Stimulated activated naive CD8-positive, alpha-beta T cell treated with anti-CD3 and anti-CD28 coated beads, Interleukin-15, Interleukin-2, amounts not matched to agents 100 ng/mL and 50 ng/mL, for 24 hours (primary cell): Measurements from ENCODE around the gene PUSL1.

Experiments
- H3K27ac Mint-ChIP-seq: one replicate; pipeline ENCODE4 v1.8.0; 2021; ENCODE audit warnings: mild to moderate bottlenecking, mixed read lengths
- H3K27me3 Mint-ChIP-seq: one replicate; pipeline ENCODE4 v1.8.0; 2021; ENCODE audit warnings: mixed read lengths
- H3K36me3 Mint-ChIP-seq: one replicate; pipeline ENCODE4 v1.8.0; 2021; ENCODE audit warnings: low read depth, mixed read lengths
- H3K4me1 Mint-ChIP-seq: one replicate; pipeline ENCODE4 v1.8.0; 2021; ENCODE audit warnings: low read depth, mixed read lengths
- H3K4me3 Mint-ChIP-seq: one replicate; pipeline ENCODE4 v1.8.0; 2021; ENCODE audit warnings: mild to moderate bottlenecking, mixed read lengths
- H3K9me3 Mint-ChIP-seq: one replicate; pipeline ENCODE4 v1.8.0; 2021; ENCODE audit warnings: mixed read lengths

Gene PUSL1

DNA sequence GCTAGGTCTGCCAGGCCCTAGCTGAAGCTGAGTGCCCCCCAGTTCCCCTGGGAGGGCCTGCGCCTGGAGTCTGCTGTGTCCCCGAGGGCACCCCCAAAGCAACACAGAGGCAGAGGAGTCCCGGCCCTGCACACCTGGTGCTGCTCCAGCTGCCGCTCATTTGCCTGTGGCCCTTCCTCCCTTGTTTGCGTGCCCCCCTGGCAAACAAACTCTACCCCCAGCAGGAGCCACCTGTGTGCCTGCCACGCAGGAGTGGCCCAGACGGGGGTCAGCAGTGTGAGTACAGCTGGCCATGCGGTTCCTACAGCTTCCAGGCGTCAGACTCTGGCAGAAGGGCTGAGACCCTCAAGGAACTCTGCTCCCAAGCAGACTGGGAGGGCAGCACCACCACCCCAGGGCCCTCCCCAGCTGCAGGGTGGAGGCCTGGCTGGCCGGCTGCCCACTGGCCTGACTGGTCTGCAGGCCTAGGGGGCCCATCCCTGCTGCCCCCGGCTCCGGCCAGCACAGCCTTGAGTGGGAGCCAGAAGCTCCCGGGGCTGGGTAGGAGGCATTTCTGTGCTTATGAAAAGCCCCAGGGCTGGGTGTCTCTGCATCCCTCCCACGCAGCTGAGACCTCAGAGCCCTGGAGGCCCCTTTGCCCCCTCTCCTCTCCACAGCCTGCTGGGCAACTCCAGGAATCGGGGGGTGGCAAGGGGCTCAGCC is 22.1 kb downstream of the PUSL1 start:
- Mint-ChIP-seq H3K27me3 (no peaks in the 10 kb centered on the region), H3K4me3 (no peak overlapping the region), H3K9me3 (peaks cover 3% of the 10 kb centered on the region), H3K36me3 (no peaks in the 10 kb centered on the region), H3K27ac (no peak overlapping the region), H3K4me1 (peaks cover 3% of the 10 kb centered on the region)

DNA sequence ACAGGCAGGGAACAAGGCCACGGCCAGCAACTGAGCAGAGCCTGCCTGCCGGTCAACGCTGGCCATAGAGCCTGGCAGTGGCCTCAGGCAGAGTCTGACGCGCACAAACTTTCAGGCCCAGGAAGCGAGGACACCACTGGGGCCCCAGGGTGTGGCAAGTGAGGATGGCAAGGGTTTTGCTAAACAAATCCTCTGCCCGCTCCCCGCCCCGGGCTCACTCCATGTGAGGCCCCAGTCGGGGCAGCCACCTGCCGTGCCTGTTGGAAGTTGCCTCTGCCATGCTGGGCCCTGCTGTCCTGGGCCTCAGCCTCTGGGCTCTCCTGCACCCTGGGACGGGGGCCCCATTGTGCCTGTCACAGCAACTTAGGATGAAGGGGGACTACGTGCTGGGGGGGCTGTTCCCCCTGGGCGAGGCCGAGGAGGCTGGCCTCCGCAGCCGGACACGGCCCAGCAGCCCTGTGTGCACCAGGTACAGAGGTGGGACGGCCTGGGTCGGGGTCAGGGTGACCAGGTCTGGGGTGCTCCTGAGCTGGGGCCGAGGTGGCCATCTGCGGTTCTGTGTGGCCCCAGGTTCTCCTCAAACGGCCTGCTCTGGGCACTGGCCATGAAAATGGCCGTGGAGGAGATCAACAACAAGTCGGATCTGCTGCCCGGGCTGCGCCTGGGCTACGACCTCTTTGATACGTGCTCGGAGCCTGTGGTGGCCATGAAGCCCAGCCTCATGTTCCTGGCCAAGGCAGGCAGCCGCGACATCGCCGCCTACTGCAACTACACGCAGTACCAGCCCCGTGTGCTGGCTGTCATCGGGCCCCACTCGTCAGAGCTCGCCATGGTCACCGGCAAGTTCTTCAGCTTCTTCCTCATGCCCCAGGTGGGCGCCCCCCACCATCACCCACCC is 22.9 kb downstream of the PUSL1 start, which contains the start of gene TAS1R3:
TAS1R3 (plus strand) TSS at position 213 of the 898 bp plus-strand sequence; CDS start at position 279, 66 bp downstream.
- Mint-ChIP-seq H3K27me3 (no peaks in the 10 kb centered on the region), H3K9me3 (peaks cover 3% of the 10 kb centered on the region), H3K27ac (no peak within 1 kb of the TSS), H3K4me1 (peaks cover 3% of the 10 kb centered on the region), H3K4me3 (no peak within 1 kb of the TSS), H3K36me3 (no peaks in the 10 kb centered on the region)

DNA sequence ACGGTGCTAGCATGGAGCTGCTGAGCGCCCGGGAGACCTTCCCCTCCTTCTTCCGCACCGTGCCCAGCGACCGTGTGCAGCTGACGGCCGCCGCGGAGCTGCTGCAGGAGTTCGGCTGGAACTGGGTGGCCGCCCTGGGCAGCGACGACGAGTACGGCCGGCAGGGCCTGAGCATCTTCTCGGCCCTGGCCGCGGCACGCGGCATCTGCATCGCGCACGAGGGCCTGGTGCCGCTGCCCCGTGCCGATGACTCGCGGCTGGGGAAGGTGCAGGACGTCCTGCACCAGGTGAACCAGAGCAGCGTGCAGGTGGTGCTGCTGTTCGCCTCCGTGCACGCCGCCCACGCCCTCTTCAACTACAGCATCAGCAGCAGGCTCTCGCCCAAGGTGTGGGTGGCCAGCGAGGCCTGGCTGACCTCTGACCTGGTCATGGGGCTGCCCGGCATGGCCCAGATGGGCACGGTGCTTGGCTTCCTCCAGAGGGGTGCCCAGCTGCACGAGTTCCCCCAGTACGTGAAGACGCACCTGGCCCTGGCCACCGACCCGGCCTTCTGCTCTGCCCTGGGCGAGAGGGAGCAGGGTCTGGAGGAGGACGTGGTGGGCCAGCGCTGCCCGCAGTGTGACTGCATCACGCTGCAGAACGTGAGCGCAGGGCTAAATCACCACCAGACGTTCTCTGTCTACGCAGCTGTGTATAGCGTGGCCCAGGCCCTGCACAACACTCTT is 23.8 kb downstream of the PUSL1 start:
- no peaks in the 10 kb centered on the region for H3K36me3 Mint-ChIP-seq
- H3K9me3 Mint-ChIP-seq, result peaks cover 3% of the 10 kb centered on the region
- H3K4me1 Mint-ChIP-seq, result peaks cover 3% of the 10 kb centered on the region
- H3K4me3 Mint-ChIP-seq, result no peak overlapping the region
- no peak overlapping the region for H3K27ac Mint-ChIP-seq
- no peaks in the 10 kb centered on the region for H3K27me3 Mint-ChIP-seq

DNA sequence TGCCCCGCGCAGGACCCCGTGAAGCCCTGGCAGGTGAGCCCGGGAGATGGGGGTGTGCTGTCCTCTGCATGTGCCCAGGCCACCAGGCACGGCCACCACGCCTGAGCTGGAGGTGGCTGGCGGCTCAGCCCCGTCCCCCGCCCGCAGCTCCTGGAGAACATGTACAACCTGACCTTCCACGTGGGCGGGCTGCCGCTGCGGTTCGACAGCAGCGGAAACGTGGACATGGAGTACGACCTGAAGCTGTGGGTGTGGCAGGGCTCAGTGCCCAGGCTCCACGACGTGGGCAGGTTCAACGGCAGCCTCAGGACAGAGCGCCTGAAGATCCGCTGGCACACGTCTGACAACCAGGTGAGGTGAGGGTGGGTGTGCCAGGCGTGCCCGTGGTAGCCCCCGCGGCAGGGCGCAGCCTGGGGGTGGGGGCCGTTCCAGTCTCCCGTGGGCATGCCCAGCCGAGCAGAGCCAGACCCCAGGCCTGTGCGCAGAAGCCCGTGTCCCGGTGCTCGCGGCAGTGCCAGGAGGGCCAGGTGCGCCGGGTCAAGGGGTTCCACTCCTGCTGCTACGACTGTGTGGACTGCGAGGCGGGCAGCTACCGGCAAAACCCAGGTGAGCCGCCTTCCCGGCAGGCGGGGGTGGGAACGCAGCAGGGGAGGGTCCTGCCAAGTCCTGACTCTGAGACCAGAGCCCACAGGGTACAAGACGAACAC is 24.5 kb downstream of the PUSL1 start:
- Mint-ChIP-seq H3K4me1 (peaks cover 3% of the 10 kb centered on the region), H3K27me3 (no peaks in the 10 kb centered on the region), H3K9me3 (peaks cover 3% of the 10 kb centered on the region), H3K27ac (no peak overlapping the region), H3K36me3 (no peaks in the 10 kb centered on the region), H3K4me3 (no peak overlapping the region)

DNA sequence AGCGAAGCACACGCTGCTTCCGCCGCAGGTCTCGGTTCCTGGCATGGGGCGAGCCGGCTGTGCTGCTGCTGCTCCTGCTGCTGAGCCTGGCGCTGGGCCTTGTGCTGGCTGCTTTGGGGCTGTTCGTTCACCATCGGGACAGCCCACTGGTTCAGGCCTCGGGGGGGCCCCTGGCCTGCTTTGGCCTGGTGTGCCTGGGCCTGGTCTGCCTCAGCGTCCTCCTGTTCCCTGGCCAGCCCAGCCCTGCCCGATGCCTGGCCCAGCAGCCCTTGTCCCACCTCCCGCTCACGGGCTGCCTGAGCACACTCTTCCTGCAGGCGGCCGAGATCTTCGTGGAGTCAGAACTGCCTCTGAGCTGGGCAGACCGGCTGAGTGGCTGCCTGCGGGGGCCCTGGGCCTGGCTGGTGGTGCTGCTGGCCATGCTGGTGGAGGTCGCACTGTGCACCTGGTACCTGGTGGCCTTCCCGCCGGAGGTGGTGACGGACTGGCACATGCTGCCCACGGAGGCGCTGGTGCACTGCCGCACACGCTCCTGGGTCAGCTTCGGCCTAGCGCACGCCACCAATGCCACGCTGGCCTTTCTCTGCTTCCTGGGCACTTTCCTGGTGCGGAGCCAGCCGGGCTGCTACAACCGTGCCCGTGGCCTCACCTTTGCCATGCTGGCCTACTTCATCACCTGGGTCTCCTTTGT is 25.3 kb downstream of the PUSL1 start:
- H3K4me1 Mint-ChIP-seq, result peaks cover 3% of the 10 kb centered on the region
- H3K27ac Mint-ChIP-seq, result no peak overlapping the region
- H3K36me3 Mint-ChIP-seq, result peaks cover under 1% of the 10 kb centered on the region
- peaks cover 3% of the 10 kb centered on the region for H3K9me3 Mint-ChIP-seq
- no peaks in the 10 kb centered on the region for H3K27me3 Mint-ChIP-seq
- H3K4me3 Mint-ChIP-seq, result no peak overlapping the region

DNA sequence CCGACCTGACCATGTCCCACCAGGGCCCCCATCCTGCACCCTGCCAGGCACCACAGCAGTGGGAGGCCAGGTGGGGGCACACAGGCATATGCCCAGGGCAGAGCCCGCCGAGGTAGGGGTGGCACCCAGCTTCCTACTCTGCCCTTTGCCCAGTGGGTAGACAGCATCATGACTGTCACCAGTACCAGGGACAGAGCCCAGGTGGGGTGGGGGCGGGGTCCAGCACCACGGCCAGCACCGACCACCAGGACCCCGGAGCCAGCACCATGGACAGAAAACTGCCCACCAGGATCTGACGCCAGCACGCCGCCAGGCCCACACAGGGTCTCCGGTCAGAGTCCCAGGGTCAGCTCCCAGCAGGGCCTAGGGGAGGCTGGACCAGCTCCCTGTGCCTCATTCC is 26.4 kb downstream of the PUSL1 start:
- no peak overlapping the region for H3K4me3 Mint-ChIP-seq
- H3K27ac Mint-ChIP-seq, result no peak overlapping the region
- H3K4me1 Mint-ChIP-seq, result peaks cover 1% of the 10 kb centered on the region
- H3K9me3 Mint-ChIP-seq, result peaks cover 1% of the 10 kb centered on the region
- H3K27me3 Mint-ChIP-seq, result no peaks in the 10 kb centered on the region
- H3K36me3 Mint-ChIP-seq, result peaks cover 6% of the 10 kb centered on the region

DNA sequence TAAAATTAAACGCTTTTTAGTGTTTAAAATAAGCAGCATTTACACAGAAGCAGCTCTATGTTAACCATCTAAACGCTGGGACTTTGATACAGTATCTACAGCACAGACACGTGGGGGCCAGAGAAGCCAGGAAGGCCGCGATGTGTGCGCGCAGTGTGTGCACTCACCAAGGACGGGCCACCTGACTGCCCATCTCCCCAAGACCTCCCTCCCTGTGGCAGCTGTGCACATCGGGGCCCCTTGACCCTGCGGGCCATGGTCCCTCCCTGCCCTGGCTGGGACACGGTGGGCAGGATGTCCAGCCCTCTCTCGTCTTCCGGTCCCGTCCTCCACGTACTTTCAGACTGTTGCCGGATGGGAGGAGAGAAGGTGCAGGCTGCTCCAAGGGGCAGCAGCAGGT is 26.9 kb downstream of the PUSL1 start:
- Mint-ChIP-seq H3K9me3 (no peaks in the 10 kb centered on the region), H3K4me3 (no peak overlapping the region), H3K27me3 (no peaks in the 10 kb centered on the region), H3K27ac (no peak overlapping the region), H3K36me3 (peaks cover 6% of the 10 kb centered on the region), H3K4me1 (no peaks in the 10 kb centered on the region)

DNA sequence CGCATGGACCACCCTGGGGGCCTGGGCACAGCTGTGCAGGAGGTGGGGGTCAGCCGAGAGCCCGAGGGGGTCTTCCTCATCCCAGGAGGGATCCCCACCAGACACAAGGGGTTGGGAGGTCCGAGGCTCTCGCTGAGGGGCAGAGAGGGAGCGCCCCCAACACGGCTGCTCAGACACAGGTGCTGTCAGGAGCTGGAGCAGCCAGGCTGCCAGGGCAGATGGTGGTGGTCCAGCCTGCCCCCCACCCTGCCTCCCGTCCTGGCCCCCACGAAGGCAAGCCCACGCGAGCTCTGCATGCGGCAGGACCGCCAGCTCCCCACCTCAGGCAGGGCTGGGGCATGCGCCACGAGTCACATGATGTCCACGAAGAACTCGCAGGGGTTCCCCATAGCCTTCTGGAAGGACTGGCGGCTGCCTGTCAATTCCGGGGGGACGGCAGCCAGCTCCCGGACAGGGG is 27.4 kb downstream of the PUSL1 start:
- no peaks in the 10 kb centered on the region for H3K27me3 Mint-ChIP-seq
- H3K27ac Mint-ChIP-seq, result no peak overlapping the region
- peaks cover 11% of the 10 kb centered on the region for H3K36me3 Mint-ChIP-seq

DNA sequence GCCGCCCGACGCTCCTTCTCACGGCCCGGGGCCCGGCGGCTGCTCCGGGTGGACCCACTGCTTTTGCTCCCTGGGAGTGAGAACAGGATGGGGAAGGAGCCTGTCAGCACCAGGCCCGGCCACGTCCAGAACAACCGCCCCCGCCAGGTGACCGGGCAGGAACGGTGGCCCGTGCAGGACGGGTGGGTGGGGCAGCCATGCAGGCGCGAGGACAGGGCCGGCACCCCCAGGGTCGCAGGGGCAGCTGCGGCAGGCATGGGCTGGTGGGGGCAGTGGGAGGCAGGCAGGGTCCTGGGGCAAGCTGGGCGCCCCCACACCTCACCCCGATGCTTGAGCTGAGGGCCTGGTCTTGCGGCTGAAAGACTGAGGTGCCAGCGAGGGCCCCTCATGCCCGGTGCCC is 28.0 kb downstream of the PUSL1 start:
- no peaks in the 10 kb centered on the region for H3K27me3 Mint-ChIP-seq
- no peak overlapping the region for H3K4me3 Mint-ChIP-seq

More for the DNA sequence above, 27.4 kb downstream of the PUSL1 start:
- Mint-ChIP-seq H3K4me3 (no peak overlapping the region), H3K4me1 (no peaks in the 10 kb centered on the region), H3K9me3 (no peaks in the 10 kb centered on the region)

DNA sequence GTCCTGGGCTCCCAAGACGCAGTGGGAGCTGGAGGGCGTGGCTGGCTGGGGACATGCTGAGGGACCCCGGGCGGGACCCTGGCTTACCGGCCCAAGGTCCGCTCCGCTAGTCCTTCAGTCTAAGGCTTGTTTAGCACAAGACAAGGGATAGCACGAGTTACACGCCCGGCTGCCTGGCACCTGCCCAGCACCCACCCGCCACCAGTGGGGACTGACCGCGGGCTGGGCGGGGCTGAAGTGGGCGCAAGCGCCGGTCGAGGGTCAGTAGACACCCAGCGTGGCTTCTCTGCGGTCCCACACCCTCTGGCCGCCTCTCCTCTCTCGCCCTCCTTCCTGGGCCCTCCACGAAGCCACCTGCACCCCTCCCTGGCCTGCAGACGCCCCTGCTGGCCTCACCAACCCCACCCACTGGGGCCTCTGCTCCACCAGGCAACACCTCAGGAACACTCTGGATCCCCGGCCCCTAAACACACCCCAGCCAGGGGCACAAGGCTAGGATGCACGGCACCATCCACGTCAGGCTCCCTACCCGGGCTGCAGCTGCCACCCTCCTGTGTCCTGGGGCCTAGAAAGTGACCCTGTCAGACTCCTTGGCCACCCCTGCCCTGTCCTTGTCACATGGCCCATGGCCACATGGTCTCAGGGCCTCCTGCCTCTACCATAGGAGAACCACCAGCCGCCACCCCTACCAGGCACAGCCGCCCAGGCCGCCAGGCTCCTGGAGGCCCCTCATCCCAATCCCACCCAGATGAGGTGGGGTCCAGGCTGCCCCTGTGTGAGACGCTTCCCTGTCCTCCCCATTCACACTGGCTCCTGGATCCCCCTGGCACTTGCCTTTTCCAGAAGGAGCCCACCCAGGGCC is 28.8 kb downstream of the PUSL1 start:
- Mint-ChIP-seq H3K27me3 (no peaks in the 10 kb centered on the region), H3K4me1 (no peaks in the 10 kb centered on the region), H3K4me3 (no peak overlapping the region), H3K9me3 (no peaks in the 10 kb centered on the region), H3K36me3 (peaks cover 20% of the 10 kb centered on the region), H3K27ac (no peak overlapping the region)

More for the DNA sequence above, 28.0 kb downstream of the PUSL1 start:
- Mint-ChIP-seq H3K4me1 (no peaks in the 10 kb centered on the region), H3K36me3 (peaks cover 17% of the 10 kb centered on the region), H3K9me3 (no peaks in the 10 kb centered on the region), H3K27ac (no peak overlapping the region)

DNA sequence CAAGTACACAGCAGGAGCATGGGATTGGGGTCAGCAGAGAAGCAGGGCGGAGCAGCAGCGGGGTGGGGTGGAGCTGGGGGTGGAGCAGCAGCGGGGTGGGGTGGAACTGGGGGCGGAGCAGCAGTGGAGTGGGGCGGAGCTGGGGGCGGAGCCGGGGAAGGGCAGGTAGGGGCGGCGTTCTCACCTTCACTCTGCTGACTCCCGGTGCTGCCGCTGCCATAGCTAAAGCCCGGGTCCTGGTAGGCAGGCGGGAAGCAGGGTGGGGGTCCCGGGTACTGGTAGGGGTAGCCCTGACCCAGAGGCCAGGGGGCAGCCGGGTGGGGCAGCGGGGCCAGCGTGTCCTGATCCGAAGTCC is 29.4 kb downstream of the PUSL1 start:
- Mint-ChIP-seq H3K4me3 (no peak overlapping the region), H3K27me3 (no peaks in the 10 kb centered on the region), H3K36me3 (peaks cover 20% of the 10 kb centered on the region), H3K4me1 (no peaks in the 10 kb centered on the region), H3K9me3 (no peaks in the 10 kb centered on the region), H3K27ac (no peak overlapping the region)

DNA sequence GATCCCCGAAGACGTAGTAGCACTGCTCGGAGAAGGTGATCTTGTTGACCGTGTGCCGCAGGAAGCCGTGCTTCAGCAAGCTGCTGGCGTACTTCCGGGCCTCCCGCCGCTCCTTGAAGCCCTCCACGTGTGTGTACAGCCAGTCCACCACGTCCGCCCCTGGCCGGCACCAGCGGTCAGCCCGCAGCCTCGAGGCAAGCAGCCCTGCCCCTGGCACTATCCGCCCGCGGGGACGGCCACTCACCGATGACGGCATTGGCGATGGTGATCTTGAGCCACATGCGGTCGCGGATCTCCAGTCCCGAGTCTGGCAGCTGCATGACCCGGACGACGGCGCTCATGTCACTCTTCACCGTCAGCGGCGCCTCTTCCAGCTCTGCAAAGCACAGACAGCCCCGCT is 29.9 kb downstream of the PUSL1 start:
- no peak overlapping the region for H3K27ac Mint-ChIP-seq
- no peaks in the 10 kb centered on the region for H3K4me1 Mint-ChIP-seq
- no peaks in the 10 kb centered on the region for H3K27me3 Mint-ChIP-seq
- H3K9me3 Mint-ChIP-seq, result no peaks in the 10 kb centered on the region
- no peak overlapping the region for H3K4me3 Mint-ChIP-seq
- peaks cover 20% of the 10 kb centered on the region for H3K36me3 Mint-ChIP-seq

DNA sequence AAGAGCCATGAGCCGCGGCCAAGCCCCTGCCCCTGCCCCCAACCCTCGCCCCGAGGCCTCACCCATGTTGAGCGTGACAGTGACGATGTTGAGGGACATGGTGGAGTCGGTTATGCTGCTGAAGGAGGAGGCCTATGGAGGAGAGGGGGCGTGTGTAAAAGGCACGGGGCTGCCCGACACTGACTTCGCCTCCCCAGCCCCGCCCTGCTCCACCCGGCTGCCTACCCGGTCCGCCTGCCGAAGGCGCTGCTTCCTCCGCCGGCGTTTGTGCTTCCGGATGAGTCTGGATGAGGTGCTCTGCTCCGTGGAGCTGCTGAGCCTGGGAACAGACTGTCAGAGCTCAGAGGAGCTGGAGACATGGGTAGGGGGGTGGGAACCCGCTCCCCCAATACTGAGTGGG is 31.8 kb downstream of the PUSL1 start:
- peaks cover 5% of the 10 kb centered on the region for H3K4me1 Mint-ChIP-seq
- no peaks in the 10 kb centered on the region for H3K9me3 Mint-ChIP-seq
- peaks cover 20% of the 10 kb centered on the region for H3K36me3 Mint-ChIP-seq
- no peak overlapping the region for H3K27ac Mint-ChIP-seq
- no peaks in the 10 kb centered on the region for H3K27me3 Mint-ChIP-seq
- no peak overlapping the region for H3K4me3 Mint-ChIP-seq
